Panc1 (cell line): ENCODE data around the gene NEGR1.

Experiments used
- POLR2AphosphoS5 ChIP-seq: IDR thresholded peaks from 2 replicates; pipeline ENCODE4 v1.6.1; 2012; ENCODE audit warnings: mild to moderate bottlenecking, low read depth, low read length, moderate library complexity
- REST ChIP-seq, 2 experiments: IDR thresholded peaks; 2 replicates each; pipeline ENCODE4 v1.6.1; 2011 to 2012; ENCODE audit warnings: low read depth in 2 of 2, control low read depth in 1 of 2, low read length in 1 of 2, mild to moderate bottlenecking in 1 of 2, moderate library complexity in 1 of 2; ENCODE audit not compliant: insufficient read depth in 1 of 2
- TCF7L2 ChIP-seq: IDR thresholded peaks from 2 replicates; pipeline ENCODE4 v1.6.1; 2011; ENCODE audit warnings: mild to moderate bottlenecking, low read depth, low read length, inconsistent platforms
- TF ChIP-seq, protein P1 (sequence below): fragments of 450-650 bp; IDR thresholded peaks from 2 replicates; pipeline ENCODE4 v1.5.1; 2017; ENCODE audit warnings: mild to moderate bottlenecking

GRCh38 chr1:72235062-72235461, 47.3 kb downstream of the NEGR1 start:
- TF ChIP-seq, protein P1, sequence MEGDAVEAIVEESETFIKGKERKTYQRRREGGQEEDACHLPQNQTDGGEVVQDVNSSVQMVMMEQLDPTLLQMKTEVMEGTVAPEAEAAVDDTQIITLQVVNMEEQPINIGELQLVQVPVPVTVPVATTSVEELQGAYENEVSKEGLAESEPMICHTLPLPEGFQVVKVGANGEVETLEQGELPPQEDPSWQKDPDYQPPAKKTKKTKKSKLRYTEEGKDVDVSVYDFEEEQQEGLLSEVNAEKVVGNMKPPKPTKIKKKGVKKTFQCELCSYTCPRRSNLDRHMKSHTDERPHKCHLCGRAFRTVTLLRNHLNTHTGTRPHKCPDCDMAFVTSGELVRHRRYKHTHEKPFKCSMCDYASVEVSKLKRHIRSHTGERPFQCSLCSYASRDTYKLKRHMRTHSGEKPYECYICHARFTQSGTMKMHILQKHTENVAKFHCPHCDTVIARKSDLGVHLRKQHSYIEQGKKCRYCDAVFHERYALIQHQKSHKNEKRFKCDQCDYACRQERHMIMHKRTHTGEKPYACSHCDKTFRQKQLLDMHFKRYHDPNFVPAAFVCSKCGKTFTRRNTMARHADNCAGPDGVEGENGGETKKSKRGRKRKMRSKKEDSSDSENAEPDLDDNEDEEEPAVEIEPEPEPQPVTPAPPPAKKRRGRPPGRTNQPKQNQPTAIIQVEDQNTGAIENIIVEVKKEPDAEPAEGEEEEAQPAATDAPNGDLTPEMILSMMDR = no peak
- TF ChIP-seq TCF7L2 (no peak), POLR2AphosphoS5 (no peak), REST (IDR thresholded peaks at IDR 0.05; ENCODE audit: insufficient read depth in 1 of 2, low read depth in 2 of 2, low read length in 1 of 2) (no peak)
